Stomach smooth muscle (tissue), 2 donors: ENCODE data around the gene HOXC5.
A peak's percentile ranks its signal among the peaks of the same experiment; 100 is the strongest.

ENCODE experiments used
- H3K27ac ChIP-seq: one replicate; pipeline ENCODE4 v1.7.0; 2013; ENCODE audit warnings: mild to moderate bottlenecking, low read length, inconsistent platforms
- H3K27me3 ChIP-seq, 2 donors: one replicate each; pipeline ENCODE4 v1.7.0; 2013; ENCODE audit warnings: low read length in 2 of 2; ENCODE audit not compliant: insufficient read depth in 2 of 2, control insufficient read depth in 1 of 2
- H3K36me3 ChIP-seq, 2 donors: one replicate each; pipeline ENCODE4 v1.7.0; 2013; ENCODE audit warnings: low read length in 2 of 2; ENCODE audit not compliant: control insufficient read depth in 2 of 2, insufficient read depth in 2 of 2
- H3K4me1 ChIP-seq: one replicate; pipeline ENCODE4 v1.7.0; 2013; ENCODE audit warnings: low read length; ENCODE audit not compliant: control insufficient read depth, insufficient read depth
- H3K4me3 ChIP-seq, 2 donors: one replicate each; pipeline ENCODE4 v1.7.0; 2013; ENCODE audit warnings: low read length in 2 of 2
- H3K9ac ChIP-seq, 2 donors: one replicate each; pipeline ENCODE4 v1.7.0; 2013; ENCODE audit warnings: low read length in 2 of 2, mild to moderate bottlenecking in 1 of 2
- H3K9me3 ChIP-seq, 2 donors: one replicate each; pipeline ENCODE4 v1.7.0; 2013; ENCODE audit warnings: low read length in 2 of 2; ENCODE audit not compliant: control insufficient read depth in 2 of 2
- donor health status: healthy.
- donor health status: Pancreatic carcinoma.

The HOXC5 gene

DNA sequence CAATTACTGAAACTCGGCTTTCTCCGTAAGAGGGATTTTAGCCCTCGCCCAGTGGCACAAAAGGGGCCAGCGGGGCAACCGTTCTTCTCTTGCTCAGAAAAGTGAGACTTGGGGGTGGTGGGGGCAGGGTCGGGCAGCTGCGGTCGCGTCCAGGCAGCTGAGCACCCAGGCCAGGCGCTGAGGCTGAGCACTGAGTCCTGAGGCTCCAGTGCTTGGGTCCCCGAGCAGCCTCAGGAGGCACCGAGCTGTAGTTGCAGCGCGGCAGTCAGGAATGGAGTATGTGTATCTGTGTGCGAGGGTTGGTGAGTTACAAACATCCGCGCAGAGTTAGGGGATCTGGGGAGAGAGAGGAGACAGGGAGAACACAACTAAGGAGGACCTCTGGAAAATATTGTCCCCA lies 8.7 kb upstream of the HOXC5 start:
- no peak overlapping the region for H3K9ac ChIP-seq
- H3K36me3 ChIP-seq, result no peaks in the 10 kb centered on the region
- H3K27me3 ChIP-seq, result peaks cover 84 to 94% of the 10 kb centered on the region in 2 donors
- H3K4me1 ChIP-seq, result peaks cover 7% of the 10 kb centered on the region
- H3K4me3 ChIP-seq, result no peak overlapping the region
- no peaks in the 10 kb centered on the region for H3K9me3 ChIP-seq
- H3K27ac ChIP-seq, result no peak overlapping the region

DNA sequence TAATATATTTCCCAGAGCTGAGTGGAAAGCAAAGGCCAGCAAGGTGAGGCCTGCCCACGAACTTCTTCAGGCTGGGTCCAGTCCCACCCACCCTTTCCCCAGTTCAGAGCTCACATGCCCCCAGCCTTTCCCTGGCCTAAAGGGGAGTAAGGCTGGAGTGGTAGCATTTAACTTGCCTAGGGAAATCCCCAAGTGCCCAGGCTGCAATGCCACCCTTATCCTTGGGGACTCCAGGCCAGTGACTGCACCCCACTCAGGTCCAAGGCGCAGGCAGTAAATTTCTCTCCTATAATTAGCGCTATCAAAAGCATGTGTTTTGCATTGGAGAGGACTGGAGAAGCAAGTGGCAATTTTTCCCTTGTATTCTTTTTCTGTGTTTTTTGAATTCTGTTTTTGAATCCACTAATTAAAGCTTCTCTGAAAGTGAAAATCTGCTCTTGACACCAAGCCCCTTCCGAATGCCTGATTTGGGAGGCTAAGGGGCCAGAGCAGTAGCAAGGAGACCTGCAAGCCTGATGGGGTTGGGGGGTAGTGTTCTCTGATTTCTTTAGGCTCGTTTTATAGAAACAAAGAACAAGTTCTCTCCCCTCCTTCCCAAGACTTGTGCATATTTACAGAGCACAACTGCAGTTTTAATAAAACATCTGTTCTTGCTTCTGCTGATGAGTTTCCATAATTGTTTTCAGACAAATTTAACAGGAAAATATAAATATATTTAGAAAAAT lies 8.1 kb upstream of the HOXC5 start:
- H3K27me3 ChIP-seq, result peaks cover 83 to 93% of the 10 kb centered on the region in 2 donors
- H3K4me1 ChIP-seq, result peaks cover 5% of the 10 kb centered on the region
- H3K27ac ChIP-seq, result no peak overlapping the region
- no peaks in the 10 kb centered on the region for H3K36me3 ChIP-seq
- no peaks in the 10 kb centered on the region for H3K9me3 ChIP-seq
- no peak overlapping the region for H3K4me3 ChIP-seq
- H3K9ac ChIP-seq, result no peak overlapping the region

DNA sequence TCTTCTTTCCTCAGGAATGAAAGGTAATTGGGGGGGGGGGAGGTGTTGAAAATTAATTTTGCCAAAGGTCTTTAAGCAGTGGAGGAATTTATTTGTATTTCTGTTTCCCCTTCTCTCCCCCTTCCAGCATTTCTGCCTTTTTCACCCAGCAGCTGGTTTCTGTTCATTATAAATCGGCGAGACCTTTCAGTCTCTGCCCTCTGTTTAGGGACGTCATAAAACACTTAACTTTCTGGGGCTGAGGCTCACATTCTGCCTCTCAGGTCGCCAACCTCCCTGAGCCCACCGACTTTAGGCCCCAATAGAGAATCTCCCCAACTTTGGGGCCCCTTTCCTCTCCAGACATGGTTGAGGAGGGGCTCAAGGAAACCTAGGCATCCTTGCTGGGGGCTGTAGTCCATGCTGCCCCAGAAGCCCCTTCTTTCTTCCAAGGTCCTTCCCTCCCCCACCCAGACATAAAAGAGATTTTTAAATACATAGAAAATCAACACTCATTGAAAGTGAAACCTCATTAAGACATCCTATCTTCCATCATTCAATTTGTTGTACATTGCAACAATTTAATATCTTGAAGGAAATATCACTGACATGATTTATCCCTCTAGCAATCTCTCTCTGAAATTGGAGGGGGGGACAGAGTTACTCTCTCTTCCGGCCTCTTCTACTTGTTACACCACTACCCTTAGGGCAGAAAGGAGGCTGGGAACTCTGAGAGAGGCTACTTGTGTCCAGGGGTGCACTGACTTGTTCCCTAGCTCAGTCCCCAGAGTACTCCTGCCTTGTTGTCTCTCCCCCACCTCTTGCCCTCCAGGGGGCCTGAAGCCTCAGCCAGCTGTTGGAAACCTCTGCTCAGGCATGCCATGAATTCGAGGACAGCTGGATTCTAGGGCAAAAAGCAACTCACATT lies 7.1 kb upstream of the HOXC5 start:
- peaks cover 5% of the 10 kb centered on the region for H3K4me1 ChIP-seq
- peaks cover 77 to 93% of the 10 kb centered on the region in 2 donors for H3K27me3 ChIP-seq
- H3K36me3 ChIP-seq, result no peaks in the 10 kb centered on the region
- H3K27ac ChIP-seq, result no peak overlapping the region
- H3K4me3 ChIP-seq, result no peak overlapping the region
- H3K9me3 ChIP-seq, result no peaks in the 10 kb centered on the region
- no peak overlapping the region for H3K9ac ChIP-seq

- Histone ChIP-seq H3K36me3 (no peaks in the 10 kb centered on the region), H3K9ac (no peak overlapping the region), H3K27ac (no peak overlapping the region), H3K4me3 (no peak overlapping the region), H3K27me3 (peaks cover 74 to 93% of the 10 kb centered on the region in 2 donors), H3K9me3 (no peaks in the 10 kb centered on the region), H3K4me1 (peaks cover 5% of the 10 kb centered on the region)
Measured at GRCh38 chr12:54026640-54027441, 6.0 kb upstream of the HOXC5 start.

DNA sequence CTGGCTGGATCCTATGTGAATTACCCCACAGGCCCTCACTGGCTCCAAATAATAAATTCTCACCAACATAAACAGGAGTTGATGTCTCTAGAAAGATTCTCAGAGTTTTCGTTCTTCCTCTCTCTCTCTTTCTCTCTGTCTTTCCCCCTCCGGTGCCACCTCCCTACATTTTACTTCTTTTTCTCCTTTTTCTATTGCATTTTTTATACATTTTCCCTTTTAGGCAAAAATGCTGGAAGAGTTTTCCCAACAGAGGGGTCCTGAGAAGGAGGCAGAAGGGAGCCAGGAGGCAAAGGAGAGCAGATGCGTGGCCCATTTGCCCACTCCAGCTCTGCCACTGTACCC lies 5.4 kb upstream of the HOXC5 start:
- H3K4me1 ChIP-seq, result peaks cover 5% of the 10 kb centered on the region
- H3K9ac ChIP-seq, result no peak overlapping the region
- H3K27me3 ChIP-seq, result peaks cover 76 to 97% of the 10 kb centered on the region in 2 donors
- H3K36me3 ChIP-seq, result no peaks in the 10 kb centered on the region
- H3K27ac ChIP-seq, result no peak overlapping the region
- no peaks in the 10 kb centered on the region for H3K9me3 ChIP-seq
- H3K4me3 ChIP-seq, result no peak overlapping the region

DNA sequence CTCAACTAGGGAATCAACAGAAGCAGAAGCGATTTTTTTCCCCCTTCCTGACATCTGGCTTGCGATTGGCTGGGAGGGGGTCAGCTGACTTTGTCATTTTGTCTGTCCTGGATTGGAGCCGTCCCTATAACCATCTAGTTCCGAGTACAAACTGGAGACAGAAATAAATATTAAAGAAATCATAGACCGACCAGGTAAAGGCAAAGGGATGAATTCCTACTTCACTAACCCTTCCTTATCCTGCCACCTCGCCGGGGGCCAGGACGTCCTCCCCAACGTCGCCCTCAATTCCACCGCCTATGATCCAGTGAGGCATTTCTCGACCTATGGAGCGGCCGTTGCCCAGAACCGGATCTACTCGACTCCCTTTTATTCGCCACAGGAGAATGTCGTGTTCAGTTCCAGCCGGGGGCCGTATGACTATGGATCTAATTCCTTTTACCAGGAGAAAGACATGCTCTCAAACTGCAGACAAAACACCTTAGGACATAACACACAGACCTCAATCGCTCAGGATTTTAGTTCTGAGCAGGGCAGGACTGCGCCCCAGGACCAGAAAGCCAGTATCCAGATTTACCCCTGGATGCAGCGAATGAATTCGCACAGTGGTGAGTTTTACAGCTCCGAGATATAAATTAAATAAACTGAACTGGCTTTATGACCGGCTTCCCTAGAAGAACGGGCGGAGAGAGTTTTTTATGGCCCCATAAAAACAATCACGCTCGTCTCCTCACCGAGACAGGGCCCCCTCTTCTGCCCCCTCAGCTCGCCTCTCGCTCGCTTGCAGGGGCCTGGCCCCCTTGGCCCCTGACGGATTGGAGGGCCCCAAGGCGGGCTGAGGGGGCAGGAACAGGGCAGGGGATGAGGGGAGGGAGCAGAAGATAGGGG lies 4.3 kb upstream of the HOXC5 start, which contains the start of gene HOXC6:
TSS of gene HOXC6 (plus strand) at position 127 of the 888 bp plus-strand sequence. CDS start at position 209, 82 bp downstream.
- peaks cover 5% of the 10 kb centered on the region for H3K4me1 ChIP-seq
- no peaks in the 10 kb centered on the region for H3K9me3 ChIP-seq
- no peak within 1 kb of the TSS for H3K27ac ChIP-seq
- H3K27me3 ChIP-seq, result peaks cover 71 to 97% of the 10 kb centered on the region in 2 donors
- no peaks in the 10 kb centered on the region for H3K36me3 ChIP-seq
- no peak within 1 kb of the TSS for H3K9ac ChIP-seq
- H3K4me3 ChIP-seq, result peak within 1 kb of the TSS in 1 of 2 donors; percentile 35

GRCh38 chr12:54029529-54030441 lies 3.1 kb upstream of the HOXC5 start:
- Histone ChIP-seq H3K27ac (no peak overlapping the region), H3K4me1 (peaks cover 5% of the 10 kb centered on the region), H3K9ac (no peak overlapping the region), H3K4me3 (no peak overlapping the region), H3K9me3 (no peaks in the 10 kb centered on the region), H3K36me3 (no peaks in the 10 kb centered on the region), H3K27me3 (peaks cover 61 to 96% of the 10 kb centered on the region in 2 donors)

GRCh38 chr12:54030442-54030801 lies 2.4 kb upstream of the HOXC5 start:
- peaks cover 5% of the 10 kb centered on the region for H3K4me1 ChIP-seq
- peaks cover 61 to 97% of the 10 kb centered on the region in 2 donors for H3K27me3 ChIP-seq
- H3K36me3 ChIP-seq, result no peaks in the 10 kb centered on the region
- H3K27ac ChIP-seq, result no peak overlapping the region
- H3K9me3 ChIP-seq, result no peaks in the 10 kb centered on the region
- H3K4me3 ChIP-seq, result no peak overlapping the region
- H3K9ac ChIP-seq, result no peak overlapping the region

DNA sequence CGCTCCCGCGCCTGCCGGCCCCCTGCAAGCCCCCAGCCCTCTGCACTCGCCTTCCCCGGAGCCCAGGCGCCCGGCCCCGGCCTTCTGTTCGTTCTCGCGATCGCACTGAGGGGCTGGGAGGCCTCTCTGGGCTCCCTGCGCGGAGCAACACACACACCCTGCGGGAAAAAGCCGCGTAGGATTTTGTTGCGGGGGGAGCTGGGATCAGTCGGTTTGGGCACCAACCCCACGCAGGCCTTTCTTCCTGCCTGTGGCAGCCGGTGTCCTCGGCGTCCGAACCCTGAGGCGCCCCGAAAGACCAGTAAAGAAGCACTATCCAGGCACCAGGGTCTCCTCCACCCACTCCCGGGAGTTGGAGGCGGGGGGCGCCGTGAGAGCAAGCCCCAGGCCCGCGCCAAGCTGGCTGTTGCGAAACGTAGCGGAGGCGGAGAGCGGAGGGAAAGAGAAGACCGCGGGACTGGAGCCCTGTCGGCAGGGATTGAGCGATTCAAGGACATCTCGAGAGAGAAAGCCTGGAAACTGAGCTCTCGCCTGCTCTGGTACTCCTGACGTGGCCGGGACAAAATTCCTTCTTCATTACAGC lies 1.9 kb upstream of the HOXC5 start:
- Histone ChIP-seq H3K36me3 (no peaks in the 10 kb centered on the region), H3K9me3 (no peaks in the 10 kb centered on the region), H3K9ac (no peak overlapping the region), H3K27ac (no peak overlapping the region), H3K4me1 (peaks cover 5% of the 10 kb centered on the region), H3K4me3 (no peak overlapping the region), H3K27me3 (peaks cover 58 to 93% of the 10 kb centered on the region in 2 donors)
